Measurements from ENCODE around the gene WDR70.

Gene WDR70

GRCh38 chr5:37769840-37770239, 390.7 kb downstream of the WDR70 start:
- Histone ChIP-seq H3K9me3 (ENCODE audit: severe bottlenecking) (peaks cover 2% of the 10 kb centered on the region), H3K27me3 (ENCODE audit: insufficient read depth, low read depth, severe bottlenecking) (no peaks in the 10 kb centered on the region), H3K27ac (no peak overlapping the region), H3K36me3 (no peaks in the 10 kb centered on the region), H3K4me3 (ENCODE audit: low read depth, low read length) (no peak overlapping the region)
- no peak for TF ChIP-seq CTCF (IDR thresholded peaks at IDR 0.05; ENCODE audit: low read depth, low read length)
- no peak for DNase-seq

GRCh38 chr5:37770786-37771185, 391.7 kb downstream of the WDR70 start:
- H3K9me3 ChIP-seq (ENCODE audit: severe bottlenecking) = peaks cover 5% of the 10 kb centered on the region
- no peaks in the 10 kb centered on the region for H3K36me3 ChIP-seq
- H3K4me3 ChIP-seq (ENCODE audit: low read depth, low read length) = no peak overlapping the region
- TF ChIP-seq CTCF (IDR thresholded peaks at IDR 0.05; ENCODE audit: low read depth, low read length) = no peak
- H3K27ac ChIP-seq = no peak overlapping the region
- no peaks in the 10 kb centered on the region for H3K27me3 ChIP-seq (ENCODE audit: insufficient read depth, low read depth, severe bottlenecking)
- DNase-seq = no peak

GRCh38 chr5:37771203-37771611, 392.1 kb downstream of the WDR70 start:
- no peak for TF ChIP-seq CTCF (IDR thresholded peaks at IDR 0.05; ENCODE audit: low read depth, low read length)
- Histone ChIP-seq H3K36me3 (no peaks in the 10 kb centered on the region), H3K27ac (no peak overlapping the region), H3K9me3 (ENCODE audit: severe bottlenecking) (peaks cover 5% of the 10 kb centered on the region), H3K27me3 (ENCODE audit: insufficient read depth, low read depth, severe bottlenecking) (no peaks in the 10 kb centered on the region), H3K4me3 (ENCODE audit: low read depth, low read length) (no peak overlapping the region)
- no peak for DNase-seq

- DNase-seq = no peak
- no peak overlapping the region for H3K4me3 ChIP-seq (ENCODE audit: low read depth, low read length)
These were observed 392.6 kb downstream of the WDR70 start for GRCh38 chr5:37771731-37772130.

GRCh38 chr5:37772255-37772654, 393.1 kb downstream of the WDR70 start:
- Histone ChIP-seq H3K36me3 (no peaks in the 10 kb centered on the region), H3K27me3 (ENCODE audit: insufficient read depth, low read depth, severe bottlenecking) (no peaks in the 10 kb centered on the region), H3K9me3 (ENCODE audit: severe bottlenecking) (peaks cover 5% of the 10 kb centered on the region), H3K27ac (no peak overlapping the region), H3K4me3 (ENCODE audit: low read depth, low read length) (no peak overlapping the region)
- no peak for TF ChIP-seq CTCF (IDR thresholded peaks at IDR 0.05; ENCODE audit: low read depth, low read length)
- DNase-seq = no peak

More at GRCh38 chr5:37771731-37772130, 392.6 kb downstream of the WDR70 start:
- no peak for TF ChIP-seq CTCF (IDR thresholded peaks at IDR 0.05; ENCODE audit: low read depth, low read length)
- no peaks in the 10 kb centered on the region for H3K27me3 ChIP-seq (ENCODE audit: insufficient read depth, low read depth, severe bottlenecking)
- no peak overlapping the region for H3K27ac ChIP-seq
- H3K36me3 ChIP-seq = no peaks in the 10 kb centered on the region
- peaks cover 5% of the 10 kb centered on the region for H3K9me3 ChIP-seq (ENCODE audit: severe bottlenecking)

GRCh38 chr5:37773809-37774208, 394.7 kb downstream of the WDR70 start:
- TF ChIP-seq CTCF (IDR thresholded peaks at IDR 0.05; ENCODE audit: low read depth, low read length) = no peak
- no peak overlapping the region for H3K27ac ChIP-seq
- H3K27me3 ChIP-seq (ENCODE audit: insufficient read depth, low read depth, severe bottlenecking) = no peaks in the 10 kb centered on the region
- no peak for DNase-seq
- no peaks in the 10 kb centered on the region for H3K36me3 ChIP-seq
- H3K4me3 ChIP-seq (ENCODE audit: low read depth, low read length) = no peak overlapping the region
- H3K9me3 ChIP-seq (ENCODE audit: severe bottlenecking) = peaks cover 5% of the 10 kb centered on the region

Data from WERI-Rb-1 (cell line).